Inflammatory macrophage (primary cell): Measurements from ENCODE around the gene GRK2.
A peak's percentile ranks its signal among the peaks of the same experiment; 100 is the strongest.
"Not testable (repeated sequence)": the region's sequence is repeated elsewhere in the genome, so short reads cannot be mapped to it uniquely, and the experiment has no call there.

Experiments
- DNase-seq, 2 donors: peaks; one replicate each; pipeline ENCODE4 v3.0.0-alpha.2; 2020 to 2022
- total RNA-seq, 18 experiments: gene quantifications; one replicate each; lab custom pipeline; 2026; ENCODE audit warnings: mixed read lengths in 6 of 18, inconsistent platforms in 2 of 18; lab: John Stamatoyannopoulos, UW

Gene GRK2
- total RNA-seq: 31.3 to 267 (median 172) reads per million in 18 experiments

- DNase-seq: peak in 1 of 2 donors; percentile 65
Measured at GRCh38 chr11:67266449-67267187, at the start of gene GRK2. Gene GRK2, plus strand, starts transcription at chr11:67266473. Its CDS starts 227 bp downstream, at chr11:67266700.

- DNase-seq: no peak
Measured at GRCh38 chr11:67227726-67228125, 38.5 kb upstream of the GRK2 start.

- DNase-seq: no peak
Measured at GRCh38 chr11:67230406-67230805, 35.9 kb upstream of the GRK2 start.

GRCh38 chr11:67230886-67231285, 35.4 kb upstream of the GRK2 start:
- no peak for DNase-seq

GRCh38 chr11:67233584-67234190, 32.6 kb upstream of the GRK2 start:
- DNase-seq: no peak

- DNase-seq: not testable (repeated sequence)
Measured at GRCh38 chr11:67234571-67234970, 31.7 kb upstream of the GRK2 start.

- DNase-seq: no peak
Measured at GRCh38 chr11:67237574-67237973, 28.7 kb upstream of the GRK2 start.

GRCh38 chr11:67238894-67239782, 27.1 kb upstream of the GRK2 start:
- DNase-seq: no peak

- peak; percentile 98 to 99 for DNase-seq
Measured at GRCh38 chr11:67239783-67240575, 26.3 kb upstream of the GRK2 start.

GRCh38 chr11:67240576-67241389, 25.5 kb upstream of the GRK2 start:
- peak; percentile 71 to 88 for DNase-seq

GRCh38 chr11:67242548-67242947, 23.7 kb upstream of the GRK2 start:
- no peak for DNase-seq

- DNase-seq: no peak
Measured at GRCh38 chr11:67243051-67243450, 23.2 kb upstream of the GRK2 start.

GRCh38 chr11:67245046-67245445, 21.2 kb upstream of the GRK2 start:
- DNase-seq: no peak

GRCh38 chr11:67247946-67248550, 18.2 kb upstream of the GRK2 start:
- no peak for DNase-seq

GRCh38 chr11:67248653-67249052, 17.6 kb upstream of the GRK2 start:
- DNase-seq: no peak

- DNase-seq: no peak
Measured at GRCh38 chr11:67250059-67251043, 15.9 kb upstream of the GRK2 start.

GRCh38 chr11:67251841-67252240, 14.4 kb upstream of the GRK2 start:
- no peak for DNase-seq

- peak; percentile 93 to 94 for DNase-seq
Measured at GRCh38 chr11:67252831-67253239, 13.4 kb upstream of the GRK2 start.

- DNase-seq: peak; percentile 15 to 26
Measured at GRCh38 chr11:67253872-67254624, 12.2 kb upstream of the GRK2 start.
